ENCODE data around the gene LENG8.

Gene LENG8

DNA sequence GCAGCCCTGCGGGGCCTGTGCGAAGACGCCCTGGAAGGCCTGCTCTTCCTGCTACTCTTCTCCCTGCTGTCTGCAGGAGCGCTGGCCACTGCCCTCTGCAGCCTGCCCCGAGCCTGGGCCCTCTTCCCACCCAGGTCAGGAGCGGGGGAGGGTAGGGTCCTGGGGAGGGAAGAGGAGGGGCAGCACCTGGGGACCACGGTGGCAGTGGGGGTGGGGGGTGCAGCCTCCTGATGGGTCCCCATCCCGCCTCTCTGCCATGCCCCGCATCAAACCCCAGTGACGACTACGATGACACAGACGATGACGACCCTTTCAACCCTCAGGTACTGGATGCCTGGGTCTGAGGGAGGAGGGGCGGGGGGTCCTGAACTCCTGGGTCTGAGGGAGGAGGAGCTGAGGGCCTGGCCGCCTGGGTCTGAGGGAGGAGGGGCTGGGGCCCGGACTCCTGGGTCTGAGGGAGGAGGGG is 13.4 kb upstream of the LENG8 start:
- no peaks in the 10 kb centered on the region for H3K9me3 ChIP-seq (ENCODE audit: insufficient read depth, low read length)
- H4K20me1 ChIP-seq (ENCODE audit: low read depth, low read length) = no peaks in the 10 kb centered on the region
- H3K4me3 ChIP-seq (ENCODE audit: insufficient read depth, low read length, poor library complexity, severe bottlenecking) = no peak overlapping the region
- no peaks in the 10 kb centered on the region for H3K27me3 ChIP-seq (ENCODE audit: low read length)
- no peaks in the 10 kb centered on the region for H3K79me2 ChIP-seq (ENCODE audit: insufficient read depth, low read length)
- H3K27ac ChIP-seq (ENCODE audit: low read depth, low read length) = no peak overlapping the region
- TF ChIP-seq EZH2phosphoT487 (conservative IDR thresholded peaks at IDR 0.05; ENCODE audit: low read length) (no peak), CTCF (IDR thresholded peaks at IDR 0.05; ENCODE audit: insufficient read depth, low read length, poor library complexity, severe bottlenecking) (no peak)
- H2AFZ ChIP-seq (ENCODE audit: low read depth, low read length, severe bottlenecking) = no peak overlapping the region
- no peak overlapping the region for H3K4me2 ChIP-seq (ENCODE audit: low read depth, low read length, poor library complexity, severe bottlenecking)
- no peak overlapping the region for H3K9ac ChIP-seq (ENCODE audit: low read length)
- no peaks in the 10 kb centered on the region for H3F3A ChIP-seq (ENCODE audit: insufficient read depth)
- no peaks in the 10 kb centered on the region for H3K9me2 ChIP-seq (replicated peaks; ENCODE audit: insufficient read depth, low read length)
- no peaks in the 10 kb centered on the region for H3K36me3 ChIP-seq (ENCODE audit: low read length)

- TF ChIP-seq EZH2phosphoT487 (conservative IDR thresholded peaks at IDR 0.05; ENCODE audit: low read length) (no peak), CTCF (IDR thresholded peaks at IDR 0.05; ENCODE audit: insufficient read depth, low read length, poor library complexity, severe bottlenecking) (no peak)
- H3K9ac ChIP-seq (ENCODE audit: low read length) = no peak overlapping the region
- no peaks in the 10 kb centered on the region for H3K79me2 ChIP-seq (ENCODE audit: insufficient read depth, low read length)
- H4K20me1 ChIP-seq (ENCODE audit: low read depth, low read length) = no peaks in the 10 kb centered on the region
- no peak overlapping the region for H3K27ac ChIP-seq (ENCODE audit: low read depth, low read length)
- no peaks in the 10 kb centered on the region for H3F3A ChIP-seq (ENCODE audit: insufficient read depth)
- H3K4me2 ChIP-seq (ENCODE audit: low read depth, low read length, poor library complexity, severe bottlenecking) = no peak overlapping the region
- no peaks in the 10 kb centered on the region for H3K27me3 ChIP-seq (ENCODE audit: low read length)
- H3K9me3 ChIP-seq (ENCODE audit: insufficient read depth, low read length) = no peaks in the 10 kb centered on the region
- no peak overlapping the region for H3K4me3 ChIP-seq (ENCODE audit: insufficient read depth, low read length, poor library complexity, severe bottlenecking)
- no peak overlapping the region for H2AFZ ChIP-seq (ENCODE audit: low read depth, low read length, severe bottlenecking)
- H3K9me2 ChIP-seq (replicated peaks; ENCODE audit: insufficient read depth, low read length) = no peaks in the 10 kb centered on the region
- H3K36me3 ChIP-seq (ENCODE audit: low read length) = no peaks in the 10 kb centered on the region
Observed at GRCh38 chr19:54436031-54436523, 12.9 kb upstream of the LENG8 start.

GRCh38 chr19:54436628-54437252 is 12.3 kb upstream of the LENG8 start:
- no peaks in the 10 kb centered on the region for H3K36me3 ChIP-seq (ENCODE audit: low read length)
- H3K4me3 ChIP-seq (ENCODE audit: insufficient read depth, low read length, poor library complexity, severe bottlenecking) = no peak overlapping the region
- H3K27ac ChIP-seq (ENCODE audit: low read depth, low read length) = no peak overlapping the region
- H3K9me3 ChIP-seq (ENCODE audit: insufficient read depth, low read length) = no peaks in the 10 kb centered on the region
- H4K20me1 ChIP-seq (ENCODE audit: low read depth, low read length) = no peaks in the 10 kb centered on the region
- H3K9me2 ChIP-seq (replicated peaks; ENCODE audit: insufficient read depth, low read length) = no peaks in the 10 kb centered on the region
- no peak overlapping the region for H3K9ac ChIP-seq (ENCODE audit: low read length)
- H3F3A ChIP-seq (ENCODE audit: insufficient read depth) = no peaks in the 10 kb centered on the region
- no peaks in the 10 kb centered on the region for H3K79me2 ChIP-seq (ENCODE audit: insufficient read depth, low read length)
- no peak overlapping the region for H2AFZ ChIP-seq (ENCODE audit: low read depth, low read length, severe bottlenecking)
- no peaks in the 10 kb centered on the region for H3K27me3 ChIP-seq (ENCODE audit: low read length)
- TF ChIP-seq CTCF (IDR thresholded peaks at IDR 0.05; ENCODE audit: insufficient read depth, low read length, poor library complexity, severe bottlenecking) (no peak), EZH2phosphoT487 (conservative IDR thresholded peaks at IDR 0.05; ENCODE audit: low read length) (no peak)
- H3K4me2 ChIP-seq (ENCODE audit: low read depth, low read length, poor library complexity, severe bottlenecking) = no peak overlapping the region

Measured in SU-DHL-6 (cell line).